HEK293 (cell line): ENCODE data around the gene TDRD3.

Source experiments
- CTCF ChIA-PET: fragments of 350-600 bp; formaldehyde crosslinking; extraction: SDS; loops from one replicate; lab custom pipeline; 2021; ENCODE audit warnings: antibody characterized with exemption; lab: Yijun Ruan, JAX
- POLR2A ChIA-PET: fragments of 300-600 bp; formaldehyde crosslinking; extraction: SDS; loops from one replicate; lab custom pipeline; 2020; ENCODE audit warnings: antibody characterized with exemption, inconsistent platforms; lab: Yijun Ruan, JAX
- H3K27ac ChIP-seq: fragments of 200-500 bp; sonication (Bioruptor generic); 2 replicates; pipeline ENCODE4 v1.5.1; 2014; ENCODE audit warnings: low read depth, low read length, control low read depth, inconsistent platforms; ENCODE audit errors: extremely low read depth
- H3K36me3 ChIP-seq, 2 experiments: fragments of 200-500 bp in 1 of 2; sonication (Bioruptor generic) in 1 of 2; 1 replicate in 1 of 2; 2 replicates in 1 of 2; pipeline ENCODE4 v1.5.1; 2014 to 2017; ENCODE audit warnings: inconsistent platforms in 2 of 2, low read length in 2 of 2; ENCODE audit not compliant: control insufficient read depth in 2 of 2, insufficient read depth in 1 of 2
- H3K4me1 ChIP-seq: fragments of 200-500 bp; sonication (Bioruptor generic); 2 replicates; pipeline ENCODE4 v1.5.1; 2014; ENCODE audit warnings: mild to moderate bottlenecking, low read length, inconsistent platforms; ENCODE audit not compliant: control insufficient read depth, insufficient read depth
- H3K4me3 ChIP-seq: 2 replicates; pipeline ENCODE4 v1.5.1; 2011; ENCODE audit warnings: low read depth, mild to moderate bottlenecking, control low read depth, low read length, moderate library complexity
- H3K9me3 ChIP-seq: fragments of 200-500 bp; sonication (Bioruptor generic); 2 replicates; pipeline ENCODE4 v1.5.1; 2014; ENCODE audit warnings: low read depth, low read length, inconsistent platforms; ENCODE audit not compliant: control insufficient read depth, insufficient read depth
- CTCF ChIP-seq: fragments of 450-650 bp; formaldehyde crosslinking; IDR thresholded peaks from 2 replicates; pipeline ENCODE4 v1.5.1; 2016; ENCODE audit warnings: missing biosample characterization, missing genetic modification characterization
- KLF8 ChIP-seq: fragments of 450-650 bp; formaldehyde crosslinking; IDR thresholded peaks from 2 replicates; pipeline ENCODE4 v1.5.1; 2016; ENCODE audit warnings: missing biosample characterization, missing genetic modification characterization
- RBAK ChIP-seq: fragments of 450-650 bp; formaldehyde crosslinking; IDR thresholded peaks from 2 replicates; pipeline ENCODE4 v1.5.1; 2016; ENCODE audit warnings: missing biosample characterization, missing genetic modification characterization
- ZBTB49 ChIP-seq: fragments of 450-650 bp; formaldehyde crosslinking; IDR thresholded peaks from 2 replicates; pipeline ENCODE4 v1.5.1; 2016; ENCODE audit warnings: missing biosample characterization, missing genetic modification characterization, low read depth
- ZBTB8A ChIP-seq: fragments of 450-650 bp; formaldehyde crosslinking; IDR thresholded peaks from 2 replicates; pipeline ENCODE4 v1.5.1; 2016; ENCODE audit warnings: missing biosample characterization, missing genetic modification characterization
- ZFP37 ChIP-seq: fragments of 450-650 bp; formaldehyde crosslinking; IDR thresholded peaks from 2 replicates; pipeline ENCODE4 v1.5.1; 2016; ENCODE audit warnings: missing biosample characterization, missing genetic modification characterization
- ZFP41 ChIP-seq: fragments of 450-650 bp; formaldehyde crosslinking; IDR thresholded peaks from 2 replicates; pipeline ENCODE4 v1.5.1; 2016; ENCODE audit warnings: missing biosample characterization, missing genetic modification characterization, borderline replicate concordance
- ZNF175 ChIP-seq: fragments of 450-650 bp; formaldehyde crosslinking; IDR thresholded peaks from 2 replicates; pipeline ENCODE4 v1.5.1; 2016; ENCODE audit warnings: missing biosample characterization, missing genetic modification characterization
- ZNF449 ChIP-seq: fragments of 450-650 bp; formaldehyde crosslinking; IDR thresholded peaks from 2 replicates; pipeline ENCODE4 v1.5.1; 2017; ENCODE audit warnings: missing biosample characterization, mild to moderate bottlenecking, missing genetic modification characterization, moderate library complexity
- ZNF473 ChIP-seq: fragments of 450-650 bp; formaldehyde crosslinking; IDR thresholded peaks from 2 replicates; pipeline ENCODE4 v1.5.1; 2017; ENCODE audit warnings: missing biosample characterization, missing genetic modification characterization
- ZNF555 ChIP-seq: fragments of 450-650 bp; formaldehyde crosslinking; conservative IDR thresholded peaks from 2 replicates; pipeline ENCODE4 v1.5.1; 2017; ENCODE audit warnings: missing biosample characterization, mild to moderate bottlenecking, missing genetic modification characterization, inconsistent platforms
- ZNF560 ChIP-seq: fragments of 450-650 bp; formaldehyde crosslinking; IDR thresholded peaks from 2 replicates; pipeline ENCODE4 v1.5.1; 2017; ENCODE audit warnings: missing biosample characterization, missing genetic modification characterization, borderline replicate concordance
- ZNF639 ChIP-seq: fragments of 450-650 bp; formaldehyde crosslinking; IDR thresholded peaks from 2 replicates; pipeline ENCODE4 v1.5.1; 2016; ENCODE audit warnings: missing biosample characterization, missing genetic modification characterization
- ZNF677 ChIP-seq: fragments of 450-650 bp; IDR thresholded peaks from 2 replicates; pipeline ENCODE4 v1.5.0; 2018; ENCODE audit warnings: missing biosample characterization, mild to moderate bottlenecking, missing genetic modification characterization, moderate library complexity
- ZNF701 ChIP-seq: fragments of 450-650 bp; formaldehyde crosslinking; IDR thresholded peaks from 2 replicates; pipeline ENCODE4 v1.5.1; 2016; ENCODE audit warnings: missing biosample characterization, missing genetic modification characterization
- ZNF768 ChIP-seq: fragments of 450-650 bp; formaldehyde crosslinking; IDR thresholded peaks from 2 replicates; pipeline ENCODE4 v1.5.1; 2018; ENCODE audit warnings: missing biosample characterization, mild to moderate bottlenecking, missing genetic modification characterization
- ZSCAN5A ChIP-seq: fragments of 450-650 bp; formaldehyde crosslinking; IDR thresholded peaks from 2 replicates; pipeline ENCODE4 v1.5.1; 2016; ENCODE audit warnings: missing biosample characterization, missing genetic modification characterization

Gene TDRD3

GRCh38 chr13:60584976-60585375 is 188.0 kb downstream of the TDRD3 start:
- Histone ChIP-seq H3K4me3 (no peak overlapping the region), H3K4me1 (no peaks in the 10 kb centered on the region), H3K36me3 (no peaks in the 10 kb centered on the region), H3K27ac (no peak overlapping the region), H3K9me3 (no peaks in the 10 kb centered on the region)
- TF ChIP-seq ZBTB8A (tag by site-specific recombination) = no peak
- TF ChIP-seq ZNF560 (tag by site-specific recombination) = no peak
- TF ChIP-seq ZNF555 = no peak
- no peak for TF ChIP-seq ZNF175 (tag by site-specific recombination)
- no peak for TF ChIP-seq ZNF639 (tag by site-specific recombination)
- TF ChIP-seq CTCF (tag by site-specific recombination) = no peak
- TF ChIP-seq ZNF473 (tag by site-specific recombination) = no peak
- TF ChIP-seq ZNF677 (tag by site-specific recombination) = no peak
- TF ChIP-seq ZNF449 = no peak
- no peak for TF ChIP-seq ZFP41 (tag by site-specific recombination)
- TF ChIP-seq ZFP37 (tag by site-specific recombination) = no peak
- TF ChIP-seq RBAK (tag by site-specific recombination) = no peak
- TF ChIP-seq ZNF768 (tag by site-specific recombination) = no peak
- TF ChIP-seq ZBTB49 (tag by site-specific recombination) = no peak
- TF ChIP-seq KLF8 (tag by site-specific recombination) = no peak
- TF ChIP-seq ZSCAN5A (tag by site-specific recombination) = no peak
- TF ChIP-seq ZNF701 = no peak
- CTCF ChIA-PET = no interaction called here
- POLR2A ChIA-PET = no interaction called here
